ENCODE measurements around the gene DNAI2.

DNA sequence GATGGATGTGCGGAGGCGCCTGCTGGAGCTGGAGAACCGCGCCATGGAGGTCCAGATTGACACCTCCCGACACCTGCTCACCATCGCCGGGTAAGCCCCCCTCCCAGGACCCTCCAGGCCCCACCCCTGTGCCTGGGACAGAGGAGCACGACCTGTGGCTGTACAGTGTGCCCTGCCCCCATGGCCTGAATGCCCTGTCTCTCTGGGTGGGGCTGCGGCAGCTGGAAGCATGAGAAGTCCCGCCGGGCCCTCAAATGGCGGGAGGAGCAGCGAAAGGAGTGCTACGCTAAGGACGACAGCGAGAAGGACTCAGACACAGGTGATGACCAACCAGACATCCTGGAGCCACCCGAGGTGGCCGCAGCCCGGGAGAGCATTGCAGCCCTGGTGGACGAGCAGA lies 76.5 kb downstream of the DNAI2 start:
- TF ChIP-seq, protein P1, sequence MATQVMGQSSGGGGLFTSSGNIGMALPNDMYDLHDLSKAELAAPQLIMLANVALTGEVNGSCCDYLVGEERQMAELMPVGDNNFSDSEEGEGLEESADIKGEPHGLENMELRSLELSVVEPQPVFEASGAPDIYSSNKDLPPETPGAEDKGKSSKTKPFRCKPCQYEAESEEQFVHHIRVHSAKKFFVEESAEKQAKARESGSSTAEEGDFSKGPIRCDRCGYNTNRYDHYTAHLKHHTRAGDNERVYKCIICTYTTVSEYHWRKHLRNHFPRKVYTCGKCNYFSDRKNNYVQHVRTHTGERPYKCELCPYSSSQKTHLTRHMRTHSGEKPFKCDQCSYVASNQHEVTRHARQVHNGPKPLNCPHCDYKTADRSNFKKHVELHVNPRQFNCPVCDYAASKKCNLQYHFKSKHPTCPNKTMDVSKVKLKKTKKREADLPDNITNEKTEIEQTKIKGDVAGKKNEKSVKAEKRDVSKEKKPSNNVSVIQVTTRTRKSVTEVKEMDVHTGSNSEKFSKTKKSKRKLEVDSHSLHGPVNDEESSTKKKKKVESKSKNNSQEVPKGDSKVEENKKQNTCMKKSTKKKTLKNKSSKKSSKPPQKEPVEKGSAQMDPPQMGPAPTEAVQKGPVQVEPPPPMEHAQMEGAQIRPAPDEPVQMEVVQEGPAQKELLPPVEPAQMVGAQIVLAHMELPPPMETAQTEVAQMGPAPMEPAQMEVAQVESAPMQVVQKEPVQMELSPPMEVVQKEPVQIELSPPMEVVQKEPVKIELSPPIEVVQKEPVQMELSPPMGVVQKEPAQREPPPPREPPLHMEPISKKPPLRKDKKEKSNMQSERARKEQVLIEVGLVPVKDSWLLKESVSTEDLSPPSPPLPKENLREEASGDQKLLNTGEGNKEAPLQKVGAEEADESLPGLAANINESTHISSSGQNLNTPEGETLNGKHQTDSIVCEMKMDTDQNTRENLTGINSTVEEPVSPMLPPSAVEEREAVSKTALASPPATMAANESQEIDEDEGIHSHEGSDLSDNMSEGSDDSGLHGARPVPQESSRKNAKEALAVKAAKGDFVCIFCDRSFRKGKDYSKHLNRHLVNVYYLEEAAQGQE (IDR thresholded peaks at IDR 0.05; ENCODE audit: low read depth) = no peak
- TF ChIP-seq, protein P2, sequence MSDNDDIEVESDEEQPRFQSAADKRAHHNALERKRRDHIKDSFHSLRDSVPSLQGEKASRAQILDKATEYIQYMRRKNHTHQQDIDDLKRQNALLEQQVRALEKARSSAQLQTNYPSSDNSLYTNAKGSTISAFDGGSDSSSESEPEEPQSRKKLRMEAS (IDR thresholded peaks at IDR 0.05) = no peak
- no peak for TF ChIP-seq NFIC (IDR thresholded peaks at IDR 0.05)
- no peak for TF ChIP-seq ZBTB7A (IDR thresholded peaks at IDR 0.05; ENCODE audit: low read depth)
- TF ChIP-seq RAD21 (IDR thresholded peaks at IDR 0.05; ENCODE audit: low read depth) = no peak

Measured in Ishikawa (cell line).